Activated CD8-positive, alpha-beta T cell treated with anti-CD3 and anti-CD28 coated beads for 36 hours (primary cell): ENCODE results near the gene UMAD1. TPM values are rescaled to one million over a fixed set of nuclear protein-coding genes. Genes with fewer than 3 reads are reported as not detected.

Source experiments
- ATAC-seq: fragments of 200-7000 bp; cut with Tn5 transposase; one replicate; pipeline ENCODE4 v1.10.0; 2021; ENCODE audit warnings: mild to moderate bottlenecking, moderate library complexity
- CTCF ChIA-PET: fragments of 350-600 bp; sonication (Branson Sonifier 250); formaldehyde crosslinking; loops from one replicate; lab custom pipeline; 2021; ENCODE audit warnings: antibody characterized with exemption; lab: Charles Lee
- POLR2A ChIA-PET: fragments of 350-600 bp; sonication (Branson Sonifier 250); formaldehyde crosslinking; loops from one replicate; lab custom pipeline; 2021; ENCODE audit warnings: antibody characterized with exemption; lab: Charles Lee
- DNase-seq: peaks from one replicate; pipeline ENCODE4 v3.0.0-alpha.2; 2020
- H3K27ac Mint-ChIP-seq: one replicate; pipeline ENCODE4 v1.8.0; 2021; ENCODE audit warnings: mild to moderate bottlenecking, mixed read lengths
- H3K27me3 Mint-ChIP-seq: one replicate; pipeline ENCODE4 v1.8.0; 2021; ENCODE audit warnings: mixed read lengths
- H3K36me3 Mint-ChIP-seq: one replicate; pipeline ENCODE4 v1.8.0; 2021; ENCODE audit warnings: low read depth, mixed read lengths
- H3K4me1 Mint-ChIP-seq: one replicate; pipeline ENCODE4 v1.8.0; 2021; ENCODE audit warnings: low read depth, mixed read lengths
- H3K4me3 Mint-ChIP-seq: one replicate; pipeline ENCODE4 v1.8.0; 2021; ENCODE audit warnings: mild to moderate bottlenecking, moderate library complexity, mixed read lengths
- H3K9me3 Mint-ChIP-seq: one replicate; pipeline ENCODE4 v1.8.0; 2021; ENCODE audit warnings: mixed read lengths
- intact Hi-C: fragments of 100-400 bp; cut with micrococcal nuclease; formaldehyde crosslinking; loops from one replicate; pipeline ENCODE4 v1.10.0; 2022
- total RNA-seq, 2 experiments: library from RNA; stranded (reverse); gene quantifications; one replicate each; pipeline ENCODE4 v1.2.3, GENCODE V29; 2021
- TF ChIP-seq, protein P1 (sequence below): fragments of 200-600 bp; IDR thresholded peaks from one replicate; pipeline ENCODE4 v1.8.0; 2022; ENCODE audit warnings: antibody characterized with exemption, mild to moderate bottlenecking

UMAD1 gene
- total RNA-seq, 2 experiments from 2014 or later, result 10.1 to 11.1 TPM

DNA sequence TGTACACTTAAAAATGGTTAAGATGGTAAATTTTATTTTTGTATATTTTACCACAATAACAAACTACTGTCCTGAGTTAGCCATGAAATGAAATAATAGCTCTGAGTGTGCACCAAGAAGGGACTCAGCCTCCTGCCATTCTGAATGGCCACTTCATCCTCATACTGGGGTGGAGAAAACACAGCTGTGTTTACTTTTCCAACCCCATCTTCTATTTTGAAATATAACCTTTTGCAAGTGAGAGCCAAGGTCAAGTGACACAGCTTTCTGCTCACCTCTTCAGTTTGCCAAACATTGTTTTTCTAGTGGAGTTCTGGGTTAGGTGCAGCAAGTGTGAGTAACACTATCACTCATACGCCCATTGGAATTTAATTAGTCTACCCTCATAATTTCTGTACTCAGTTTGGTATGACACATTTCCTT, 220.7 kb downstream of the UMAD1 start:
- POLR2A ChIA-PET, result interaction anchor here (0.8 kb wide), 1 partner anchor 68 kb away, joined by 3 read pairs; no protein-coding TSS in a partner anchor
- Mint-ChIP-seq H3K27ac (no peak overlapping the region), H3K9me3 (peaks cover 3% of the 10 kb centered on the region), H3K4me1 (peaks cover 12% of the 10 kb centered on the region), H3K27me3 (no peaks in the 10 kb centered on the region), H3K36me3 (peaks cover 2% of the 10 kb centered on the region), H3K4me3 (no peak overlapping the region)
- ATAC-seq, result peak; percentile 65
- CTCF ChIA-PET, result no interaction called here
- DNase-seq, result no peak
- intact Hi-C loops, result no loop called here
- TF ChIP-seq, protein P1, sequence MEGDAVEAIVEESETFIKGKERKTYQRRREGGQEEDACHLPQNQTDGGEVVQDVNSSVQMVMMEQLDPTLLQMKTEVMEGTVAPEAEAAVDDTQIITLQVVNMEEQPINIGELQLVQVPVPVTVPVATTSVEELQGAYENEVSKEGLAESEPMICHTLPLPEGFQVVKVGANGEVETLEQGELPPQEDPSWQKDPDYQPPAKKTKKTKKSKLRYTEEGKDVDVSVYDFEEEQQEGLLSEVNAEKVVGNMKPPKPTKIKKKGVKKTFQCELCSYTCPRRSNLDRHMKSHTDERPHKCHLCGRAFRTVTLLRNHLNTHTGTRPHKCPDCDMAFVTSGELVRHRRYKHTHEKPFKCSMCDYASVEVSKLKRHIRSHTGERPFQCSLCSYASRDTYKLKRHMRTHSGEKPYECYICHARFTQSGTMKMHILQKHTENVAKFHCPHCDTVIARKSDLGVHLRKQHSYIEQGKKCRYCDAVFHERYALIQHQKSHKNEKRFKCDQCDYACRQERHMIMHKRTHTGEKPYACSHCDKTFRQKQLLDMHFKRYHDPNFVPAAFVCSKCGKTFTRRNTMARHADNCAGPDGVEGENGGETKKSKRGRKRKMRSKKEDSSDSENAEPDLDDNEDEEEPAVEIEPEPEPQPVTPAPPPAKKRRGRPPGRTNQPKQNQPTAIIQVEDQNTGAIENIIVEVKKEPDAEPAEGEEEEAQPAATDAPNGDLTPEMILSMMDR, result no peak

DNA sequence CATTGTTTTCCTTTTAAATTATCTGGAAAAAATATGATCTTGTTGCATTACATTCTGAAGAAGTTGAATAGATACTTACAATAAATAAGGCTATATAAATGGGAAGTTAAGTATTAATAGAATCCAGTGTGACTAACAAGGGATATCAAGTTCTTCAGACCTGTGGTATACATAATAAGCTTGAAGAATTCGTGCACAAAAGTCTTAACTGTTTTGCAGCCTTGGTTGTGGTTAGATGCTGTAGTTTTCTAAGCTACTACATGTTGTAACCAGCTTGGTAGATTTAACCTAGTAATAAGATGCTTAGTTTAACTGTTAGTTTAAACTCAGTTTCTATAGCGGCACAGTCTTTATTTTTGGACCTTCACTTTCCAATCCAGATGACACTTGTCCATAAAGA, 221.8 kb downstream of the UMAD1 start:
- DNase-seq (no peak), ATAC-seq (no peak)
- Mint-ChIP-seq H3K27me3 (no peaks in the 10 kb centered on the region), H3K27ac (no peak overlapping the region), H3K36me3 (no peaks in the 10 kb centered on the region), H3K4me1 (peaks cover 12% of the 10 kb centered on the region), H3K4me3 (no peak overlapping the region), H3K9me3 (no peaks in the 10 kb centered on the region)
- CTCF ChIA-PET, result interaction anchor here (1.7 kb wide), 1 partner anchor 15 kb away, joined by 5 read pairs; no protein-coding TSS in a partner anchor
- POLR2A ChIA-PET, result no interaction called here
- TF ChIP-seq, protein P1, result no peak
- intact Hi-C loops, result no loop called here

DNA sequence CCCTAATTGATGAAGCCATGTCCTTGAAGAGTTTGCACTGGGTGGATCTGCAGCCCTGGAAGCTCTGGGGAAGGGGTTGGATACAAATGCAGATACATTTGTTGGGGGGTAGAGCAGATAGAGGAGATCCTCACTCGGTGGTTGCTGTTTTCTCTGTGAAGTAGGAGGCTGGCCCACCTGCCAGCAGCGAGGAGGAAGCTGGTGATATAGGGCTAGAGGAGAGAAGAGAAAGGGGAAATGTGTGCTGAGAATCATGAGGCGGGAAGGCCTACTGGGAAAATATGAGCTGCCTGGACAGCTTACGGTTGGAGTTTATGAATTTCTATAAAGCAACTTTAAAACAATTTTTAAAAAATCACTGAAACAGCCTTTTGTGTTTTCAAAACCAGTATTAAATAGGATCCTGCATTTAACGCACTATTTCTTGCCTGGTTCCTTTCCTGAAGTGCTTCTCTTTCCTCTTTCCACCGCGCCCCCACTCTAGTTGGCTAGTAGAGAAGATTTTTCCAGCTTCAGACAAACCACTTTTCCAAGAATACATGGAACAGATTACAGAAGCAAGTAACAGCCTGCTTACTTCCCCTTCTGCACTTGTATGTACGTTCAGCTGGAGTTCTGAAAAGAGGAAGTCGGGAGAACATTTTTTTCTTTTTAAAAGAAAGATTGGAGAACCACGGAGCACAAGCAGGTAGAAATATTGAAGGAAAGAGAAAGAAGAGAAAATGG, 227.5 kb downstream of the UMAD1 start:
- no peaks in the 10 kb centered on the region for H3K36me3 Mint-ChIP-seq
- TF ChIP-seq, protein P1, result no peak
- ATAC-seq (no peak), DNase-seq (no peak)
- CTCF ChIA-PET, result interaction anchor here (1.3 kb wide), 1 partner anchor 186 kb away, joined by 3 read pairs; no protein-coding TSS in a partner anchor
- intact Hi-C loops, result no loop called here
- no peak overlapping the region for H3K27ac Mint-ChIP-seq
- no peaks in the 10 kb centered on the region for H3K27me3 Mint-ChIP-seq
- H3K4me3 Mint-ChIP-seq, result no peak overlapping the region
- H3K9me3 Mint-ChIP-seq, result no peaks in the 10 kb centered on the region
- H3K4me1 Mint-ChIP-seq, result no peaks in the 10 kb centered on the region
- POLR2A ChIA-PET, result interaction anchor here (0.7 kb wide), 1 partner anchor 45 kb away, joined by 4 read pairs; no protein-coding TSS in a partner anchor

DNA sequence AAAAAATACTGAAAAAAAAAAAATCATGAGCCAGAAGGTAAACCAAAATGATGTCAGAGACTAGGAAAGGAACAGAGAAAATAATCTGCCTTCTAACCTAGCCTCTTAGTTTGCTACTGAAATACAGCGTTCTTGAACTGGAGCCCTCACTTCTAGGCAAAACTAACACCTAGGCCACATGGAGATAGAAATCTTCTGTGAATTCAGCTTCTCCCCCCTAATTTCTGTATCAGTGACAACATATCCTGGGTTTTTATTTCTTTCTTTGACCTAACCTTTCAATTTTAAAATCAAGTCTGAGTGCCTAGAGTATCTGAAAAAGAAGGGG, 228.0 kb downstream of the UMAD1 start:
- CTCF ChIA-PET, result interaction anchor here (1.4 kb wide), 1 partner anchor 18 kb away, joined by 4 read pairs; no protein-coding TSS in a partner anchor
- POLR2A ChIA-PET, result no interaction called here
- H3K27me3 Mint-ChIP-seq, result no peaks in the 10 kb centered on the region
- H3K36me3 Mint-ChIP-seq, result no peaks in the 10 kb centered on the region
- intact Hi-C loops, result no loop called here
- no peak for DNase-seq
- TF ChIP-seq, protein P1, result no peak
- no peaks in the 10 kb centered on the region for H3K4me1 Mint-ChIP-seq
- H3K4me3 Mint-ChIP-seq, result no peak overlapping the region
- ATAC-seq, result no peak
- no peaks in the 10 kb centered on the region for H3K9me3 Mint-ChIP-seq
- H3K27ac Mint-ChIP-seq, result no peak overlapping the region

DNA sequence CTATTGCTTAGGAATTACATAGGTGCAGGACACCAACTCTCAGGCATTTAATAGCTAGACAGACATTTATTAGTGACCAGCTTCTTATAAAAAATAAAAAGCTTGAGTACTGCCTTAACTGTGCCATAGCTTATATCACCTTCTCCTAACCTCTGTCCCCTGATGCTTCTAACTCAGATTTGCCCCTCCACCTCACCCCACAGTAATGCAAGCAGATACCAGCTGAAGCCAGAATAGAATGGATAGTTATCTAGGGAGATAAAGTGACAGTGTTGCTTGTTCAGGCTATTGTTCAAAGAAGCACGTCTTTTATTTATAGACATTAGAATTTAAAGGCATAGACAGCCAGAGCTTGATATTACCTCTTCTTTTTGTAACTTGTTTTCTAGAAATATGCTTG, 228.5 kb downstream of the UMAD1 start:
- Mint-ChIP-seq H3K27ac (no peak overlapping the region), H3K4me1 (no peaks in the 10 kb centered on the region), H3K4me3 (no peak overlapping the region), H3K9me3 (peaks cover 2% of the 10 kb centered on the region), H3K36me3 (peaks cover 5% of the 10 kb centered on the region), H3K27me3 (no peaks in the 10 kb centered on the region)
- POLR2A ChIA-PET, result no interaction called here
- ATAC-seq (no peak), DNase-seq (no peak)
- CTCF ChIA-PET, result interaction anchor here (1.4 to 2.1 kb wide), 2 partner anchors 19 to 321 kb away, joined by 4 to 5 read pairs; no protein-coding TSS in a partner anchor
- intact Hi-C loops, result no loop called here
- TF ChIP-seq, protein P1, result no peak
